Measurements from ENCODE around the gene ERVW-1.
"Not testable (repeated sequence)": the region's sequence is repeated elsewhere in the genome, so short reads cannot be mapped to it uniquely, and the experiment has no call there.

Gene ERVW-1

DNA sequence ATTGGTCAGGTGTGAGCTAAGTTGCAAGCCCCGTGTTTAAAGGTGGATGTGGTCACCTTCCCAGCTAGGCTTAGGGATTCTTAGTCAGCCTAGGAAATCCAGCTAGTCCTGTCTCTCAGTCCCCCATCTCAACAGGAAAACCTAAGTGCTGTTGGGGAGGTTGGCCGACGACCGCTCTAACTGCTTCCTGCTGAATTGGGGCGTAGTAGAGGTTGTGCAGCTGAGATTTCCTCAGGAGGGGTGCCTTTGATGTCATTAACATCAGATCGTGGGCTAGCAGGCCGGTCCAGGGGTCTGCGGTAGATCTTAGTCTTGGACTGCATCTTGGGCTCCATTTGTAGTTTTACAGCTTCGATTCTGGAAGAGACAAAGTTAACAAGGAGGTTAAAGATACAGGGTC is 9.2 kb downstream of the ERVW-1 start:
- not testable (repeated sequence) for DNase-seq

DNA sequence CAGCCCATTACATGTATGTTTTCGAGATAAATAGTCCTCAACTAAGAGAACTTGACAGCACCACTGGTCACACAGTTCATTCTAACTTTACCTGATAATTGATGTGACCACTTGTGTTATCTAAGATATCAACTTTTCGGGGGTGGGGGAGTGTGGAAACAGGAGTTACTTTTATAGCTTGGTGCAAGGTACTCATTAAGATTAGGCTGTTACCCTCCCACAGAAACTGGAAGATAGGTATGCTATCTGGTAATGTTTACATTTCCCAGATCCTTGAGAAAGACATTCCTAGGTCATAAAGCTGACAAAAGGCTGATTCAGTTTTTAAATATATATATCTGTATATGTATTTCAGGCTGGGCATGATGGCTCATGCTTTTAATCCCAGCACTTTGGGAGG is 11.1 kb downstream of the ERVW-1 start:
- no peak for DNase-seq

DNA sequence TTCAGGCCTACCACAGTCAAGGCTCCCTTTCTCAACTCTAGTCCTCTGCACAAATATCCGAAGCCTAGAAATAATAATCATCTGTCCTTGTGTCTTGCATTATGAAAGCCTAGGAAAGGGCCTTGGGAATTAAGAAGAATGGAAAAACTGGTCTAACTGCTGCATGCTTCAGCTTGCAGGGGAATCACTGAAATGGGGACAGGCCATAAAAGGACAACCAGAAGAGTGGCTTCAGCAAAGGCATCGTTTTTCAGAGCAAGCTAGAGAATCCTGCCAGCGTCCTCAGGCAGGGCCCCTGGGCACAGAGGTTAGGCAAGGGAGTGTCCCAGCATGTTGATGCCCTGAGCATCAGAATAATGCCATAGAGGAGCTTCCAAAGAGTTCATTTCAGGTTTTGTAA is 13.2 kb downstream of the ERVW-1 start:
- no peak for DNase-seq

GRCh38 chr7:92462560-92462959 is 15.2 kb downstream of the ERVW-1 start:
- no peak for DNase-seq

GRCh38 chr7:92461027-92462003 is 16.4 kb downstream of the ERVW-1 start:
- no peak for DNase-seq

- DNase-seq: no peak
Observed at GRCh38 chr7:92460510-92460909, 17.2 kb downstream of the ERVW-1 start.

DNA sequence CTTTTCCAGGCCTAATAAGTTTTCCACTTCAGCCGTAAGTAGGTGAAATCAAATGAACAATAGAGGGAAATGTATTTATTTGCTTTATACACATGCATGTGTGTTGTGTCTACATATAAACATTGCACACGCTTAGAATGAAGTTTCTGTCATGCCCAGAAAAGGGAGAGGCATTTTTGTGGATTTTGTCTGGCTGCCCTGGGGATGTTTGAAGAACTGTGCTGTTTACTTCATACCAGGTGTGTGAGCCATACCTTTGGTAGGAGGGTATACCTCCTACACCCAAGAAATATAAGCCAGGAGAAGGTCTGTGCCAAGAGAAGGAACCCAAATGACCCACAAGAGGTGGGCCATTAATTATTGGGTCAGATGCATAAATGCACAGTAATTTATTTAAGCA is 17.6 kb downstream of the ERVW-1 start:
- no peak for DNase-seq

DNA sequence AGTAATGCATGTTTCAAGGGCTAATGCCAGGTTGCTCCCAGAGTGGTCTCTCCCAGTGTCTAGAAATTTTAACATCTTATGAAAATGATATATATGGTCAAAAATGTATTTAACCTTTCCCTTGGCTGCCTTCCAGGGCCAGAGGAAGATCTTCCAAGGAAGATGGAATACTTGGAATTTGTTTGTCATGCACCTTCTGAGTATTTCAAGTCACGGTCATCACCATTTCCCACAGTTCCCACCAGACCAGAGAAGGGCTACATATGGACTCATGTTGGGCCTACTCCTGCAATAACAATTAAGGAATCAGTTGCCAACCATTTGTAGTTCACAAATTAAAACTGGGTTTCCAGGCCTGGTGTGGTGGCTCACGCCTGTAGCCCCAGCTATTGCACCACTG is 21.5 kb downstream of the ERVW-1 start:
- no peak for DNase-seq

- DNase-seq: no peak
Observed at GRCh38 chr7:92451645-92452044, 26.1 kb downstream of the ERVW-1 start.

DNA sequence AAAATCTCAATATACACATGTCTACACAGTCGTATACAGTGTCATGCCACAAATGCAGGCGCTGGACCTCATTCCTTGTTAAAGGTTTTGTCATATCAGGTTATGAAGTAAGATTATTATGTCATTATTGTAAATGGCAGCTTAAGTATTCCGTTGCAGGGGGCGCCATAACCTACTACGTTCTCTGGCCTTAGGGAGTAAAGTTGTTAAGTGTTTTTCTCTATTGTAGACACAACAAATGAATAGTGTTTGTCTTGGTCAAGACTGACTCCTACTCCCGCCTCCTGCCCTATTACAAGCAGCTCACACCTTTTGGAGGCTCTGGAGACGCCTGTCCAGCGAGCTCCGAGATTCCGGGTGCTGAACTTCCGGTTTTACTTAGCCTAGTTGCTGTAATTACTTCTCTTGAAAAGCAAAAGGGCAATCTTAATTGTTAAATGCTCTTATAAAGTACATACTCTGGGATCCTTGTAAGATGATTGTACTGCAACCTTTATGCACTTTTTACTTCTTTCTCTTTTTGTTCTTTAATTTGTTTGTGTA is 29.5 kb downstream of the ERVW-1 start:
- DNase-seq: no peak

DNA sequence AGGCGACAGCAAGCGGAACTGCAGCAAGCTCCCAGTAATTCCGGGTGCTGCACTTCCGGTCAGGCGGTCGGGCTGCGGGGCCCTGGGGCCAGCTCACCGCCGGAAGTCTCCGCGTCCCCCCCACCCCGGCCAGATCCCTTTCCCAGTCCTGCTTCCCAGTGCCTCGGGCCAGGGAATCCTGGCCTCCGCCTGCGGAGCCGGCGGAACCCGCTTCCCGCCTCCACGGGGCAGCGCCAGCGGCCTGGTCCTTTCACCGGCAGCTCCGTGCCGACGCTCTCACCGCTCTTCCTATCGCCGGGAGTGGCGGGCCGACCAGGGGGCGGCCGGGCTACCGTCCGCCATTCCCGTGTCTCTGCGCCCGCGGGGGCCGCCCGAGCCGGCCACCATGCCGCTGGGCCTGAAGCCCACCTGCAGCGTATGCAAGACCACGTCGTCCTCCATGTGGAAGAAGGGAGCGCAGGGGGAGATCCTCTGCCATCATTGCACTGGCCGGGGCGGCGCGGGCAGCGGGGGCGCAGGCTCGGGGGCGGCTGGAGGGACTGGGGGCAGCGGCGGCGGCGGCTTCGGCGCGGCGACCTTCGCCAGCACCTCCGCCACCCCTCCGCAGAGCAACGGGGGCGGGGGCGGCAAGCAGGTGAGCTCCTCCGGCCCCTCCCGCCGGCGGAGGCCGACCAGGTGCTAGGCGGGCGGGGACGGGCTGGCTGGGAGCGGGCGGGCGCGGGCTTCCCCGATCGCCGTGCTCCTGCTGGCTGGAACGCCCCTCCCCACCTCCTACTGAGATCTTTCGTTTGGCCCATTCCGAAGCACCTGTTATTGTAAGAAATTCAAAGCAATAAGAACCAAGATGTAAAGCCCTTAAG is 30.2 kb downstream of the ERVW-1 start, which contains the start of gene GATAD1:
Gene GATAD1 (plus strand): TSS at position 138 of the 860 bp plus-strand sequence. CDS start 248 bp downstream, at position 386.
- DNase-seq: peak; percentile 86

- DNase-seq: no peak
Observed at GRCh38 chr7:92446869-92447344, 30.8 kb downstream of the ERVW-1 start.

DNA sequence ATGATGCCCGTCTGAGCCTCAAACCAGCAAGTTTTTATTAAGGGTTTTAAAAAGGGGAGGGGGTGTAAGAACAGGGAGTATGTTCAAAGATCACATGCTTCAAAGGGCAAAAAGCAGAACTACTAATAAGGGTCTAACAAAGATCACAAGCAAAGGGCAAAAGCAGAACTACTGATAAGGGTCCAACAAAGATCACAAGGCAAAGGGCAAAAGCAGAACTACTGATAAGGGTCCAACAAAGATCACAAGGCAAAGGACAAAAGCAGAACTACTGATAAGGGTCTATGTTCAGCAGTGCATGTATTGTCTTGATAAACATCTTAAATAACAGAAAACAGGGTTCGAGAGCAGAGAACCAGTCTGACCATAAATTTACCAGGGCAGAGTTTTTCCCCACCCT is 35.0 kb downstream of the ERVW-1 start:
- not testable (repeated sequence) for DNase-seq

- DNase-seq: no peak
Observed at GRCh38 chr7:92437956-92438491, 39.7 kb downstream of the ERVW-1 start.

- DNase-seq: no peak
Observed at GRCh38 chr7:92436612-92437445, 40.9 kb downstream of the ERVW-1 start.

DNA sequence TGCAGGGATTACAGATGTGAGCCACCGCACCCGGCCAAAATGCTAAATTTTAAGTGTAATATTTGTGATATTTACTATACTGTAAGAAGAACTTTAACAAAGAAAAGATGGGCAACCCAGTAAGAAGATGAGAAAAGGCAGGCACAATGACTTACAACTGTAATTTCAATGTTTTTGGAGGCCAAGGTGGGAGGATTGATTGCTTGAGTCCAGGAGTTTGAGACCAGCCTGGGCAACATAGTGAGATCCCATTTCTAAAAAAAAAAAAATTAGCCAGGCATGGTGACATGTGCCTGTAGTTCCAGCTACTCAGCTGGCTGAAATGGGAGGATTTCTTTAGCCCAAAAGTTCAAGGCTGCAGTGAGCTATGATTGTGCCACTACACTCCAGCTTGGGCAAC is 42.2 kb downstream of the ERVW-1 start:
- no peak for DNase-seq

GRCh38 chr7:92433019-92433418 is 44.7 kb downstream of the ERVW-1 start:
- no peak for DNase-seq

GRCh38 chr7:92432299-92432946 is 45.3 kb downstream of the ERVW-1 start:
- no peak for DNase-seq

DNA sequence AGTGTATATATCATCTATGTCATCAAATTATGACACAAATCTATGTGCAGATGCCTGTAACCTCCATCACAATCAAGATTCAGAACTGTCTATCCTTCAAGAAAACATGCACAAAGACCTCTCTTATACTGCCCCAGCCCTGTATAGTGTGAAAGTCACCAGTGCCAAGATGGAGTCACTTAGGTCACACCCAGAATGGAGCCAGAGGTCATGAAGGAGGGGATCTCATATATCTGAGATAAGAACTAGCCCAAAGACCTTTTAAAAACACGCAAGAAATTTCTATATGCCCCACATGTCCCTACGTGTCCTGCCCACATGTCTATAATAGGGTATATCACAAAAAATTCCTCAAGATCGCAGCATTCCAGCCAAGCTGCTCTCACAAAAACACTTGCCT is 50.6 kb downstream of the ERVW-1 start:
- no peak for DNase-seq

DNA sequence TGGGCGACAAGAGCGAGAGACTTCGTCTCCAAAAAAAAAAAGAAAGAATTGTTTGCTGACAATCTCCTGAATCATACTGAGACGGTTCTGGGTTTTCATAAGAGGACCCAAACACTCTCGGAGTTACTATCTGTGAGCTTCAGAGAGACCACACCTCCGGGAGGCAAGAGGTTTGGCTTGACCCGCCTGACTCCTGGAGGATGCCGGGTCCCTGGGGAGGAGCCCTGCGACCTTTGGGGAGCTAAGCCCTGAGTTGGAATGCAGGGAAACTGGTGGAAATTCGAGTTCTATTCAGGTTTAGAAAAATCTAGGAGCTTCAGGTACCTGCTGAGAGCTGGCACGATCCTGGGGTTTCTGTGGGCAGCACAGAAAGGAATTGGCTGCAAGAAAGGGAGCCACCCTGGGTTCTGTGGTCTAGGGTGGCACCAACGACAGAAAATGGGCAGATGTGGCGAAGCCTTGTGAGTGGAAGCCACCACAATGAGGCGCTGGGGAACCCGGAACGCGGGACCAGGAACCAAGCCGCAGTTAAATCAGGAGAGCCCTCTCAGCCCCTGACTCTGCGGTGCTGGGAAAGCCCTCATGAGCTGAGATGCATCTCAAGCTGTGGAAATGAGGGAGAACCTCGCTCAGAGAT is 52.3 kb downstream of the ERVW-1 start:
- DNase-seq: no peak

GRCh38 chr7:92423710-92424131 is 54.0 kb downstream of the ERVW-1 start:
- no peak for DNase-seq
